ENCODE data around the gene COPZ1.
A peak's percentile ranks its signal among the peaks of the same experiment; 100 is the strongest.
"Not testable (repeated sequence)": the region's sequence is repeated elsewhere in the genome, so short reads cannot be mapped to it uniquely, and the experiment has no call there.

Gene COPZ1

GRCh38 chr12:54281694-54282093 is 43.2 kb upstream of the COPZ1 start:
- peak overlapping the region; percentile 76 for H3K4me3 ChIP-seq (ENCODE audit: low read length, poor library complexity, severe bottlenecking)
- H3K4me2 ChIP-seq (ENCODE audit: low read depth, low read length, poor library complexity, severe bottlenecking) = peak overlapping the region; percentile 96
- H3F3A ChIP-seq (ENCODE audit: low read depth) = peaks cover 12% of the 10 kb centered on the region; the same call in 1 of the 2 replicates
- peaks cover 21% of the 10 kb centered on the region for H3K27me3 ChIP-seq (ENCODE audit: insufficient read depth, low read length, poor library complexity, severe bottlenecking)
- not testable (repeated sequence) for H3K9me3 ChIP-seq (ENCODE audit: insufficient read depth, low read depth, low read length); H3K9me2 ChIP-seq (replicated peaks; ENCODE audit: low read depth, low read length); H2AFZ ChIP-seq (ENCODE audit: low read length)
- peaks cover 61% of the 10 kb centered on the region for H3K36me3 ChIP-seq (ENCODE audit: insufficient read depth, low read length)
- peaks cover 91% of the 10 kb centered on the region for H3K79me2 ChIP-seq (ENCODE audit: insufficient read depth, low read length)
- peaks cover 80% of the 10 kb centered on the region for H4K20me1 ChIP-seq (ENCODE audit: insufficient read depth, low read length, poor library complexity, severe bottlenecking)
- H3K9ac ChIP-seq (ENCODE audit: low read depth, low read length, poor library complexity, severe bottlenecking) = peak overlapping the region; percentile 93
- peaks cover 48% of the 10 kb centered on the region for H3K4me1 ChIP-seq (ENCODE audit: insufficient read depth, low read length, poor library complexity, severe bottlenecking)

- Histone ChIP-seq H3K27me3 (ENCODE audit: insufficient read depth, low read length, poor library complexity, severe bottlenecking) (peaks cover 21% of the 10 kb centered on the region), H3F3A (ENCODE audit: low read depth) (peaks cover 25% of the 10 kb centered on the region), H3K9ac (ENCODE audit: low read depth, low read length, poor library complexity, severe bottlenecking) (peak overlapping the region; percentile 93), H3K79me2 (ENCODE audit: insufficient read depth, low read length) (peaks cover 91% of the 10 kb centered on the region), H4K20me1 (ENCODE audit: insufficient read depth, low read length, poor library complexity, severe bottlenecking) (peaks cover 80% of the 10 kb centered on the region), H3K4me1 (ENCODE audit: insufficient read depth, low read length, poor library complexity, severe bottlenecking) (peaks cover 41% of the 10 kb centered on the region), H3K4me2 (ENCODE audit: low read depth, low read length, poor library complexity, severe bottlenecking) (peak overlapping the region; percentile 96), H3K9me3 (ENCODE audit: insufficient read depth, low read depth, low read length) (no peaks in the 10 kb centered on the region), H2AFZ (ENCODE audit: low read length) (no peak overlapping the region), H3K9me2 (replicated peaks; ENCODE audit: low read depth, low read length) (no peaks in the 10 kb centered on the region), H3K4me3 (ENCODE audit: low read length, poor library complexity, severe bottlenecking) (peak overlapping the region; percentile 76), H3K36me3 (ENCODE audit: insufficient read depth, low read length) (peaks cover 74% of the 10 kb centered on the region)
- TF ChIP-seq CTCF (conservative IDR thresholded peaks at IDR 0.05; ENCODE audit: low read length) = no peak
- TF ChIP-seq EZH2phosphoT487 (IDR thresholded peaks at IDR 0.05; ENCODE audit: borderline replicate concordance) = no peak
These were observed 41.9 kb upstream of the COPZ1 start for GRCh38 chr12:54282949-54283593.

- Histone ChIP-seq H3K27me3 (ENCODE audit: insufficient read depth, low read length, poor library complexity, severe bottlenecking) (peaks cover 18% of the 10 kb centered on the region), H3K4me3 (ENCODE audit: low read length, poor library complexity, severe bottlenecking) (peak overlapping the region; percentile 76), H4K20me1 (ENCODE audit: insufficient read depth, low read length, poor library complexity, severe bottlenecking) (peaks cover 77% of the 10 kb centered on the region), H3K4me1 (ENCODE audit: insufficient read depth, low read length, poor library complexity, severe bottlenecking) (peaks cover 35% of the 10 kb centered on the region), H3F3A (ENCODE audit: low read depth) (peaks cover 35% of the 10 kb centered on the region), H3K9ac (ENCODE audit: low read depth, low read length, poor library complexity, severe bottlenecking) (peak overlapping the region; percentile 93), H3K36me3 (ENCODE audit: insufficient read depth, low read length) (peaks cover 74% of the 10 kb centered on the region), H3K4me2 (ENCODE audit: low read depth, low read length, poor library complexity, severe bottlenecking) (peak overlapping the region; percentile 96), H3K79me2 (ENCODE audit: insufficient read depth, low read length) (peaks cover 88% of the 10 kb centered on the region)
- not testable (repeated sequence) for H3K9me3 ChIP-seq (ENCODE audit: insufficient read depth, low read depth, low read length); H3K9me2 ChIP-seq (replicated peaks; ENCODE audit: low read depth, low read length); H2AFZ ChIP-seq (ENCODE audit: low read length)
These were observed 40.7 kb upstream of the COPZ1 start for GRCh38 chr12:54284070-54284780.

- Histone ChIP-seq H3K79me2 (ENCODE audit: insufficient read depth, low read length) (peaks cover 90% of the 10 kb centered on the region), H3K9me3 (ENCODE audit: insufficient read depth, low read depth, low read length) (no peaks in the 10 kb centered on the region), H3F3A (ENCODE audit: low read depth) (peaks cover 44% of the 10 kb centered on the region), H3K27me3 (ENCODE audit: insufficient read depth, low read length, poor library complexity, severe bottlenecking) (peaks cover 17% of the 10 kb centered on the region), H3K4me3 (ENCODE audit: low read length, poor library complexity, severe bottlenecking) (peak overlapping the region; percentile 76), H3K36me3 (ENCODE audit: insufficient read depth, low read length) (peaks cover 74% of the 10 kb centered on the region), H4K20me1 (ENCODE audit: insufficient read depth, low read length, poor library complexity, severe bottlenecking) (peaks cover 84% of the 10 kb centered on the region), H3K4me2 (ENCODE audit: low read depth, low read length, poor library complexity, severe bottlenecking) (peak overlapping the region; percentile 96), H3K9me2 (replicated peaks; ENCODE audit: low read depth, low read length) (no peaks in the 10 kb centered on the region), H3K4me1 (ENCODE audit: insufficient read depth, low read length, poor library complexity, severe bottlenecking) (peaks cover 35% of the 10 kb centered on the region), H3K9ac (ENCODE audit: low read depth, low read length, poor library complexity, severe bottlenecking) (peak overlapping the region; percentile 93), H2AFZ (ENCODE audit: low read length) (no peak overlapping the region)
- TF ChIP-seq CTCF (conservative IDR thresholded peaks at IDR 0.05; ENCODE audit: low read length) (peak; percentile 56), EZH2phosphoT487 (IDR thresholded peaks at IDR 0.05; ENCODE audit: borderline replicate concordance) (no peak)
These were observed 39.5 kb upstream of the COPZ1 start for GRCh38 chr12:54285150-54286041.

All from Loucy (cell line).